ENCODE measurements around the gene TST.

The TST gene

DNA sequence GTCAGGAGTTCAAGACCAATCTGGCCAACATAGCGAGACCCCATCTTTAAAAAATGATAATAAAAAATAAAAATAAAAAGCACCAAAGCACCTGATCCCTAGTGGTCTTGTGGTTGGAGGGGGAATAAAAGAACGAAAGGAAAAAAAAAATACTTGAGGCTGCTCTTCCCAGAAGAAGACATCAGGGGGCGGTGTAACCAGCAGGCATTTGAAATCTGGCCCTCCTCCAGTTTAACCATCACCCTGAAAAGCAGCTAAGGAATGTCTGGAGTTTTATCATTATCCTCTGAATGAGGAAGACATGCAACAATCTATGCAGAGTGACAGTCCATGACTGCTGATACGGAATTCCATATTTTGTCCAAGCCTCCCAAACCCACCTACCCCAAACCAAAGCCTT lies 26.7 kb upstream of the TST start:
- Histone ChIP-seq H2AK5ac (ENCODE audit: low read depth, low read length) (peak overlapping the region; percentile 53), H2BK12ac (ENCODE audit: low read length) (no peak overlapping the region), H3K4me2 (ENCODE audit: insufficient read depth, low read length, poor library complexity, severe bottlenecking) (no peak overlapping the region), H3K4ac (ENCODE audit: low read length) (no peak overlapping the region), H3K36me3 (replicated peaks in 1 of 2; ENCODE audit: control insufficient read depth in 2 of 2, insufficient read depth in 2 of 2, low read length in 2 of 2) (no peaks in the 10 kb centered on the region), H3K79me1 (ENCODE audit: low read depth, low read length) (no peaks in the 10 kb centered on the region), H3K9ac (ENCODE audit: low read depth, low read length, poor library complexity) (peak overlapping the region; percentile 53), H3K14ac (ENCODE audit: low read length) (no peak overlapping the region), H3K27ac (replicated peaks; ENCODE audit: low read length) (no peak overlapping the region), H2BK5ac (ENCODE audit: low read length) (no peak overlapping the region), H3K4me3 (ENCODE audit: low read length in 2 of 2) (no peak overlapping the region), H2AFZ (ENCODE audit: low read length) (no peak overlapping the region), H2BK120ac (ENCODE audit: low read depth, low read length) (no peak overlapping the region), H3K23ac (ENCODE audit: low read depth, low read length, poor library complexity) (no peak overlapping the region), H3K27me3 (ENCODE audit: control insufficient read depth in 3 of 3, insufficient read depth in 3 of 3, low read depth in 1 of 3, low read length in 3 of 3) (peaks cover 0 to 4% (median 0%) of the 10 kb centered on the region in 3 experiments), H4K8ac (ENCODE audit: low read depth, low read length) (no peak overlapping the region), H2BK15ac (ENCODE audit: low read length) (peak overlapping the region; percentile 28), H3K4me1 (ENCODE audit: control insufficient read depth in 2 of 2, insufficient read depth in 1 of 2, low read depth in 1 of 2, low read length in 2 of 2) (peaks cover 2 to 6% of the 10 kb centered on the region in 2 donors), H3K18ac (ENCODE audit: low read length) (no peak overlapping the region), H4K91ac (ENCODE audit: low read depth, low read length, poor library complexity) (no peak overlapping the region), H3K9me3 (replicated peaks in 1 of 2; ENCODE audit: control insufficient read depth in 2 of 2, insufficient read depth in 1 of 2, low read depth in 1 of 2, low read length in 2 of 2) (no peaks in the 10 kb centered on the region)
- WGBS, 2 donors (ENCODE audit: extremely low coverage in 2 of 2, insufficient read length in 2 of 2, insufficient replicate concordance in 1 of 2), result no CpG with 5 or more reads among the region's 4 CpGs
- peak; percentile 18 for DNase-seq (ENCODE audit: low spot score)

DNA sequence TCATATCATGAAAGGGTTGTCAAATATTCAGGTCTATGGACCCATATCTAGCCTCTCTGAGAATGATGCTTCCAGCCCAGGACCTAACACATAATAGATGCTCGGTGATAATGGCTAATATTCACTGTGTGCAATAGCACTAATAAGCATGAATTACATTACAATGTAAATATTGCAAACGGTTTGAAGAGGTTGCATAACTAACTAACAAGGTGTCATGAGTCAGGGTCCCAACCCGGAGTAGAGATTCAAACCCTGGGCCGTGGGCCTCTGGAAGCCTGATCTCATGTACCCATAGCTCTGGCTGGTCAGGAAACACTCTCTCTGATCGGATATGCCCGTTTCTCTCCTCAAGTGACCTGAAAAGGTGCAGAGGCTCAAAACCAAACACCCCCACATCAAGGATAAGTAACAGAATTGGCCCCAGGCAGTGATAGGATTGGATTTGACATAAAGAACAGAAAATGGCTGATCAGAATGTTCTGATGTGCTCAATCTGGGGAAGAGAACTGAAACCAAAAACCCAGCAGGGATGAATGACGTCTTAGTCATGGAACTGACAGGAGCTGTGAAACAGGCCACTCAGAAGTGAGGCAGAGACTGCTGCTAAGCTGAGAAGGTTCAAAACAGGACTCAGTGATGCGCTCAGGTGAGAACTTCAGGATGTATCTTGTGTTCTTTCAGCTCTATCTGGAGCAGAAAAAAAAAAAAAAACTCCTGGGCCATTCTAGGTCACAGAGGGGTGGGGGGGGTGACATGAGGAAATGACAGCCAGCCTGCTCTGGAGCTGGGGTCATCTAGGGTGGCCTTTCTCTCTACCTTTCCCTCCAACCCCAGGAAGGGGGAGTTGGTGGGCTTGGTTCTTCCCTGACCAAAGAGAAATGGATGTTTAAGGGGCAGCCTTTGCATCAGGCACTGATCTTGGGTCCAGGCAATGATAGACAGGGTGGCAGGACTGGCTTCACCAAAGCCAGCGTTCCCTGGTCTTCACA lies 25.7 kb upstream of the TST start:
- peaks cover 4 to 5% of the 10 kb centered on the region in 2 donors for H3K4me1 ChIP-seq (ENCODE audit: control insufficient read depth in 2 of 2, insufficient read depth in 1 of 2, low read depth in 1 of 2, low read length in 2 of 2)
- no peak overlapping the region for H4K8ac ChIP-seq (ENCODE audit: low read depth, low read length)
- H2BK12ac ChIP-seq (ENCODE audit: low read length), result peak overlapping the region; percentile 24
- WGBS, 2 donors (ENCODE audit: extremely low coverage in 2 of 2, insufficient read length in 2 of 2, insufficient replicate concordance in 1 of 2), result no CpG with 5 or more reads among the region's 9 CpGs
- H2BK5ac ChIP-seq (ENCODE audit: low read length), result no peak overlapping the region
- H3K36me3 ChIP-seq (replicated peaks in 1 of 2; ENCODE audit: control insufficient read depth in 2 of 2, insufficient read depth in 2 of 2, low read length in 2 of 2), result no peaks in the 10 kb centered on the region
- no peak overlapping the region for H2BK120ac ChIP-seq (ENCODE audit: low read depth, low read length)
- no peak for DNase-seq (ENCODE audit: low spot score)
- H3K4me2 ChIP-seq (ENCODE audit: insufficient read depth, low read length, poor library complexity, severe bottlenecking), result no peak overlapping the region
- H3K23ac ChIP-seq (ENCODE audit: low read depth, low read length, poor library complexity), result no peak overlapping the region
- no peaks in the 10 kb centered on the region for H3K79me1 ChIP-seq (ENCODE audit: low read depth, low read length)
- H3K27me3 ChIP-seq (ENCODE audit: control insufficient read depth in 3 of 3, insufficient read depth in 3 of 3, low read depth in 1 of 3, low read length in 3 of 3), result no peaks in the 10 kb centered on the region
- no peak overlapping the region for H4K91ac ChIP-seq (ENCODE audit: low read depth, low read length, poor library complexity)
- peak overlapping the region; percentile 42 for H2AFZ ChIP-seq (ENCODE audit: low read length)
- no peaks in the 10 kb centered on the region for H3K9me3 ChIP-seq (replicated peaks in 1 of 2; ENCODE audit: control insufficient read depth in 2 of 2, insufficient read depth in 1 of 2, low read depth in 1 of 2, low read length in 2 of 2)
- no peak overlapping the region for H3K4me3 ChIP-seq (ENCODE audit: low read length in 2 of 2)
- no peak overlapping the region for H2BK15ac ChIP-seq (ENCODE audit: low read length)
- H3K14ac ChIP-seq (ENCODE audit: low read length), result no peak overlapping the region
- H3K4ac ChIP-seq (ENCODE audit: low read length), result no peak overlapping the region
- H3K18ac ChIP-seq (ENCODE audit: low read length), result no peak overlapping the region
- no peak overlapping the region for H3K9ac ChIP-seq (ENCODE audit: low read depth, low read length, poor library complexity)
- H2AK5ac ChIP-seq (ENCODE audit: low read depth, low read length), result no peak overlapping the region
- H3K27ac ChIP-seq (replicated peaks; ENCODE audit: low read length), result no peak overlapping the region

DNA sequence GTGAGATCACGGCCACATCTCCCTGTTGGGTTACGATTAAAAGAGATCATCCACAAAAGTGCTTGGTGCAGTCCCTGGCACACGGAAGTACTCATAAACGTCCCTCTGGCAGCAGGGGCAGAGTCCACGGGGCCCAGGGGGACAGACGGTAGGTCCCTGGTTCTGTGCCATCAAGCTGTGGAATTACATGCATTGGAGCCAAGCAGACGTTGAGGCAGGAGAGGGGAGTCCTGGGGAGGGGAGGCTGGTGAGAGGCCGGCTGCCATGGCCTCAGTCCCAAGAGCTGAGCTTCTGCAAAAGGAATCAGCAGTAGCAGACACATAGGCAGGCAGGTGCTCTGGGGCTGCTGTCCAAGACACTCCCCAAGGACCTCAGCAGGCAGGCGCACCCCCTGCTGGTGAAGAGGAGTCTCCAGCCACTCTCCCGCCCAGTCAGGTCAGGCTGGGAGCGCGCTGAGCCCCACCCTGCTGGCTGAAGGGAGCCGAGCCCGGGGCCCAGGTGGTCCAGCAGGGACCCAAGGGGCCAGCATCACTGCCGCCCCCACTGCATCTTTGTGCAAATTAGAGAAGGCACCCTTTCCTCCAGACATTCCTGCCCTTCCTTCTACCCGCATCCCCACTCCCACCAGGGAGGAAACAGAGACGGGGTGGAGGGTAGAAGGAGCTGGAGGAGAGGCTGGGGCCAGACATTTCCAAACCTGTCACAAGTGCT lies 24.7 kb upstream of the TST start:
- Histone ChIP-seq H3K14ac (ENCODE audit: low read length) (no peak overlapping the region), H2AFZ (ENCODE audit: low read length) (peak overlapping the region; percentile 6), H3K27me3 (ENCODE audit: control insufficient read depth in 3 of 3, insufficient read depth in 3 of 3, low read depth in 1 of 3, low read length in 3 of 3) (no peaks in the 10 kb centered on the region), H2BK120ac (ENCODE audit: low read depth, low read length) (no peak overlapping the region), H3K23ac (ENCODE audit: low read depth, low read length, poor library complexity) (peak overlapping the region; percentile 32), H2BK5ac (ENCODE audit: low read length) (no peak overlapping the region), H3K9ac (ENCODE audit: low read depth, low read length, poor library complexity) (no peak overlapping the region), H4K8ac (ENCODE audit: low read depth, low read length) (peak overlapping the region; percentile 33), H3K4ac (ENCODE audit: low read length) (no peak overlapping the region), H4K91ac (ENCODE audit: low read depth, low read length, poor library complexity) (no peak overlapping the region), H3K79me1 (ENCODE audit: low read depth, low read length) (no peaks in the 10 kb centered on the region), H3K36me3 (replicated peaks in 1 of 2; ENCODE audit: control insufficient read depth in 2 of 2, insufficient read depth in 2 of 2, low read length in 2 of 2) (no peaks in the 10 kb centered on the region), H3K9me3 (replicated peaks in 1 of 2; ENCODE audit: control insufficient read depth in 2 of 2, insufficient read depth in 1 of 2, low read depth in 1 of 2, low read length in 2 of 2) (no peaks in the 10 kb centered on the region), H3K18ac (ENCODE audit: low read length) (peak overlapping the region; percentile 12), H2AK5ac (ENCODE audit: low read depth, low read length) (peak overlapping the region; percentile 15), H3K4me1 (ENCODE audit: control insufficient read depth in 2 of 2, insufficient read depth in 1 of 2, low read depth in 1 of 2, low read length in 2 of 2) (peaks cover 4 to 5% of the 10 kb centered on the region in 2 donors), H3K27ac (replicated peaks; ENCODE audit: low read length) (no peak overlapping the region), H3K4me3 (ENCODE audit: low read length in 2 of 2) (no peak overlapping the region), H3K4me2 (ENCODE audit: insufficient read depth, low read length, poor library complexity, severe bottlenecking) (no peak overlapping the region), H2BK12ac (ENCODE audit: low read length) (no peak overlapping the region), H2BK15ac (ENCODE audit: low read length) (peak overlapping the region; percentile 51)
- no CpG with 5 or more reads among the region's 17 CpGs for WGBS, 2 donors (ENCODE audit: extremely low coverage in 2 of 2, insufficient read length in 2 of 2, insufficient replicate concordance in 1 of 2)
- DNase-seq (ENCODE audit: low spot score), result no peak

All from neuronal stem cell (in vitro differentiated cells).